ENCODE data around the gene VPS50. TPM values are rescaled to one million over a fixed set of nuclear protein-coding genes. Genes with fewer than 3 reads are reported as not detected.

VPS50 gene
- total RNA-seq, 4 donors from 2014 or later: 17.1 to 43.7 (median 26.9) TPM

DNA sequence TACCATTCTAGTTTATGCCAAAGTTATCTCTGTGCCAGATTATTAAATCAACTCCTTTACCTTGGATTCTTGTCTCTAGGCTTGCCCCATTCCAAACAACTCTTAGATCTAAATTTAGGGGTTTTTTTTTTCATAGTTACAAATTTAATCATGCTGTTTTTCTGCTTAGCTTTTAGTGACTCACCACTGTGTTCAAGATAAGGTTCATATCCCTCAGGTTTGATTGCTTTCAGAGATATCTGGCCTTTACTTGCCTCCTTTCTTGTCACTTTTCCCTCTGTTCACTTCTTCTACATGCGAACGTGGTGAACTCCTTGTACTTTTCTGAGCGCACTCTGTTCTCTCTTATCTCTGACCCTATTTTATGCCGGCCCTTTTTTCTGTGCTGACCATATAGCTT is 78.2 kb downstream of the VPS50 start:
- intact Hi-C loops (cut with DNase I; ENCODE audit: low total_unique reads) (no loop called here), in situ Hi-C loops (cut with MboI; ENCODE audit: low pct_ligation_motif_present in 1 of 4, low pct_unique_long_range_greater_than_20kb in 1 of 4, low sequenced_read_pairs in 3 of 4) (no loop called here)
- H3K27ac ChIP-seq: no peak overlapping the region
- H3K27me3 ChIP-seq: no peaks in the 10 kb centered on the region
- 96 to 100% methylated on average over 3 to 4 of the region's 4 CpGs for WGBS, 2 donors (ENCODE audit: low coverage in 1 of 2)
- TF ChIP-seq POLR2AphosphoS5 (IDR thresholded peaks at IDR 0.05): no peak
- TF ChIP-seq, protein P1, sequence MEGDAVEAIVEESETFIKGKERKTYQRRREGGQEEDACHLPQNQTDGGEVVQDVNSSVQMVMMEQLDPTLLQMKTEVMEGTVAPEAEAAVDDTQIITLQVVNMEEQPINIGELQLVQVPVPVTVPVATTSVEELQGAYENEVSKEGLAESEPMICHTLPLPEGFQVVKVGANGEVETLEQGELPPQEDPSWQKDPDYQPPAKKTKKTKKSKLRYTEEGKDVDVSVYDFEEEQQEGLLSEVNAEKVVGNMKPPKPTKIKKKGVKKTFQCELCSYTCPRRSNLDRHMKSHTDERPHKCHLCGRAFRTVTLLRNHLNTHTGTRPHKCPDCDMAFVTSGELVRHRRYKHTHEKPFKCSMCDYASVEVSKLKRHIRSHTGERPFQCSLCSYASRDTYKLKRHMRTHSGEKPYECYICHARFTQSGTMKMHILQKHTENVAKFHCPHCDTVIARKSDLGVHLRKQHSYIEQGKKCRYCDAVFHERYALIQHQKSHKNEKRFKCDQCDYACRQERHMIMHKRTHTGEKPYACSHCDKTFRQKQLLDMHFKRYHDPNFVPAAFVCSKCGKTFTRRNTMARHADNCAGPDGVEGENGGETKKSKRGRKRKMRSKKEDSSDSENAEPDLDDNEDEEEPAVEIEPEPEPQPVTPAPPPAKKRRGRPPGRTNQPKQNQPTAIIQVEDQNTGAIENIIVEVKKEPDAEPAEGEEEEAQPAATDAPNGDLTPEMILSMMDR (IDR thresholded peaks at IDR 0.05): no peak
- TF ChIP-seq POLR2A (IDR thresholded peaks at IDR 0.05): no peak
- no peak for TF ChIP-seq EP300 (IDR thresholded peaks at IDR 0.05; ENCODE audit: low read depth)
- no peak for DNase-seq
- no peak overlapping the region for H3K4me3 ChIP-seq
- H3K4me1 ChIP-seq: no peaks in the 10 kb centered on the region
- H3K36me3 ChIP-seq: peaks cover 0 to 25% (median 6%) of the 10 kb centered on the region in 4 donors
- no peaks in the 10 kb centered on the region for H3K9me3 ChIP-seq

DNA sequence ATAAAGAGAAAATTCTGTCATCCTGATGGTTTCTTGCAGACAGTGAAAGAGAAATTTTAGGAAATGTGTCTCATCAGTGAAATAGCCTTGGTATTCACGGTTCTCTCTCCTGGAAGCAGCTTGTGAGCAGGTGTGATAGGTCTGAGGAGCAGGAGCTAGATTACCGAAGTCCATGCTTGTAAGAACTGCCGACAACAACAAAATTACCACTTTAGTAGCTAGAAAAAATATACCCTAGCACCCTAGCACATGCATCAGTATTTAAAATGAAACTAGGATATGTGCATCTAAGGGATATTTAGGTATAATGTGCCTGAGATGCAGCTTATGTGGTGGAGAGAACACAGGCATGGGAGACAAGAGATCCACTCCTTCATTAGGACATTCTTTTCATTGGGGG is 82.3 kb downstream of the VPS50 start:
- 94% methylated on average over 3 of the region's 3 CpGs; no CpG with 5 or more reads in 1 of the 2 donors for WGBS, 2 donors (ENCODE audit: low coverage in 1 of 2)
- in situ Hi-C loops (cut with MboI; ENCODE audit: low pct_ligation_motif_present in 1 of 4, low pct_unique_long_range_greater_than_20kb in 1 of 4, low sequenced_read_pairs in 3 of 4) (no loop called here), intact Hi-C loops (cut with DNase I; ENCODE audit: low total_unique reads) (no loop called here)

DNA sequence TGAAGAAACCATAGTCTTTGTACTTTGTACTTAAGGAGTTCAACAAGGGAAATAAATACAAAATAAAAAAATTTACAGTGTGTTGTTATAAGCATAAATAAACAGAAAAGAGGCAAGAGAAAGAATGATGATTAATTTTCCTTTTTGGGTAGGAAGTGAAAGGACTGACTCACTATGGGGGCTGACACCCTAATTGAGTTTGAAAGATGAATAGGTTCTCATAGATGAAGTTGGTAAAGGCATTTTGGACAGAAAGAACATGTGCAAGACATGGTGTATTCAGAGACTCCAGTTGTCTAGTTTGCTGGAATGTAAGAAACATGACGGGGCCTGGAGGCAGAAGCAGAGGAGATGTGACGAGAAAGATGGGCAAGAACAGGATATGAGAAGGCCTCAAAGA is 83.7 kb downstream of the VPS50 start:
- TF ChIP-seq, protein P1 (IDR thresholded peaks at IDR 0.05): no peak
- no peak for TF ChIP-seq POLR2A (IDR thresholded peaks at IDR 0.05)
- no peak for TF ChIP-seq POLR2AphosphoS5 (IDR thresholded peaks at IDR 0.05)
- TF ChIP-seq EP300 (IDR thresholded peaks at IDR 0.05; ENCODE audit: low read depth): no peak
- Histone ChIP-seq H3K27me3 (no peaks in the 10 kb centered on the region), H3K9me3 (no peaks in the 10 kb centered on the region), H3K27ac (no peak overlapping the region), H3K4me3 (no peak overlapping the region), H3K4me1 (no peaks in the 10 kb centered on the region), H3K36me3 (peaks cover 0 to 33% (median 4%) of the 10 kb centered on the region in 4 donors)
- in situ Hi-C loops (cut with MboI; ENCODE audit: low pct_ligation_motif_present in 1 of 4, low pct_unique_long_range_greater_than_20kb in 1 of 4, low sequenced_read_pairs in 3 of 4) (no loop called here), intact Hi-C loops (cut with DNase I; ENCODE audit: low total_unique reads) (no loop called here)
- no peak for DNase-seq
- WGBS, 2 donors (ENCODE audit: low coverage in 1 of 2): 100% methylated on average over 2 of the region's 2 CpGs

More for the DNA sequence above, 82.3 kb downstream of the VPS50 start:
- H3K36me3 ChIP-seq: peaks cover 0 to 25% (median 3%) of the 10 kb centered on the region in 4 donors
- H3K4me3 ChIP-seq: no peak overlapping the region
- no peak for DNase-seq
- H3K9me3 ChIP-seq: no peaks in the 10 kb centered on the region
- H3K27ac ChIP-seq: no peak overlapping the region
- H3K4me1 ChIP-seq: no peaks in the 10 kb centered on the region
- H3K27me3 ChIP-seq: no peaks in the 10 kb centered on the region
- TF ChIP-seq, protein P1 (IDR thresholded peaks at IDR 0.05): no peak
- TF ChIP-seq EP300 (IDR thresholded peaks at IDR 0.05; ENCODE audit: low read depth) (no peak), POLR2AphosphoS5 (IDR thresholded peaks at IDR 0.05) (no peak), POLR2A (IDR thresholded peaks at IDR 0.05) (no peak)

DNA sequence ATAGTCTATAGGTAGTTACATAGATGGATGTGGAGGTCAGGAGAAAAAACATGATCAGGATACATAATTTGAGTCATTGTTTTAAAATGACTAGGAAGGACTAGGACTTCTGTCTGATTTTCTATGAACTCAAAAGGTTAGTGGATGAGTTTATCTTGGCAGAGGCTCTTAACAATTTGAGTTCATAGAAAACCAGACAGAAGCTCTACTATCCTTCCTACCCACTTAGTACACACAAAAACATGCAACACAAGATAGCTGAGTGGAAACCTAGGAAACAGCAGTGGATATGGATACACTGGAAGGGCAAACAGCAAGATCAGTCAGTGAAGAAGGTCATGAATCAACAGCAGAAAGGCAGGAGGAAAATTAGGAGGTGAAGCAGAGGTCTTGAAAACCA is 84.6 kb downstream of the VPS50 start:
- no peaks in the 10 kb centered on the region for H3K4me1 ChIP-seq
- no peak for DNase-seq
- H3K4me3 ChIP-seq: no peak overlapping the region
- intact Hi-C loops (cut with DNase I; ENCODE audit: low total_unique reads): no loop called here
- in situ Hi-C loops (cut with MboI; ENCODE audit: low pct_ligation_motif_present in 1 of 4, low pct_unique_long_range_greater_than_20kb in 1 of 4, low sequenced_read_pairs in 3 of 4): no loop called here
- peaks cover 0 to 33% (median 7%) of the 10 kb centered on the region in 4 donors for H3K36me3 ChIP-seq
- TF ChIP-seq EP300 (IDR thresholded peaks at IDR 0.05; ENCODE audit: low read depth) (no peak), POLR2AphosphoS5 (IDR thresholded peaks at IDR 0.05) (no peak), POLR2A (IDR thresholded peaks at IDR 0.05) (no peak)
- TF ChIP-seq, protein P1 (IDR thresholded peaks at IDR 0.05): no peak
- H3K9me3 ChIP-seq: no peaks in the 10 kb centered on the region
- H3K27me3 ChIP-seq: no peaks in the 10 kb centered on the region
- no peak overlapping the region for H3K27ac ChIP-seq

Measured in transverse colon (tissue), 4 donors.